ENCODE data around the gene BNIPL.

- no peak for TF ChIP-seq POLR2A (IDR thresholded peaks at IDR 0.05; ENCODE audit: low read depth, low read length)
- no peak for TF ChIP-seq POLR2AphosphoS5 (IDR thresholded peaks at IDR 0.05; ENCODE audit: low read depth, low read length)
Measured at GRCh38 chr1:150999926-151000325, 36.5 kb upstream of the BNIPL start.

All from GM12891 (cell line).